Panc1 (cell line): ENCODE data around the gene OTOA. TPM values are rescaled to one million over a fixed set of nuclear protein-coding genes. Genes with fewer than 3 reads are reported as not detected.

ENCODE experiments used
- ATAC-seq: fragments of 200-7000 bp; cut with Tn5 transposase; 2 replicates; pipeline ENCODE4 v1.9.1; 2020; ENCODE audit warnings: mild to moderate bottlenecking, moderate library complexity
- BruUV-seq: library from RNA; stranded (reverse); fragments of 400-500 nt; replicated peaks from 2 replicates; lab custom pipeline; 2021; lab: Mats Ljungman, UMichigan
- CTCF ChIA-PET: fragments of 300-600 bp; sonication (Branson Sonifier 250); formaldehyde crosslinking; loops from one replicate; lab custom pipeline; 2022; ENCODE audit warnings: antibody characterized with exemption; lab: Charles Lee
- POLR2A ChIA-PET: fragments of 300-600 bp; sonication (Branson Sonifier 250); formaldehyde crosslinking; loops from one replicate; lab custom pipeline; 2022; ENCODE audit warnings: antibody characterized with exemption; lab: Charles Lee
- DNase-seq: peaks from one replicate; pipeline ENCODE4 v3.0.0-alpha.2; 2010; ENCODE audit warnings: low read depth, low spot score
- H3K27ac ChIP-seq: 2 replicates; pipeline ENCODE4 v1.5.1; 2011; ENCODE audit warnings: mild to moderate bottlenecking, low read length, inconsistent platforms
- H3K27me3 ChIP-seq: fragments of 200-500 bp; sonication (Bioruptor generic); 2 replicates; pipeline ENCODE4 v1.6.0; 2014; ENCODE audit warnings: low read length, inconsistent platforms; ENCODE audit not compliant: control insufficient read depth, insufficient read depth
- H3K36me3 ChIP-seq: fragments of 200-500 bp; sonication (Bioruptor generic); 2 replicates; pipeline ENCODE4 v1.5.1; 2014; ENCODE audit warnings: inconsistent platforms, mild to moderate bottlenecking, low read length, moderate library complexity; ENCODE audit not compliant: control insufficient read depth, insufficient read depth
- H3K4me1 ChIP-seq: 2 replicates; pipeline ENCODE4 v1.5.1; 2011; ENCODE audit warnings: inconsistent platforms, mild to moderate bottlenecking, low read length, moderate library complexity; ENCODE audit not compliant: control insufficient read depth, insufficient read depth
- H3K4me3 ChIP-seq, 2 experiments: 2 replicates each; pipeline ENCODE4 v1.5.1; 2011 to 2012; ENCODE audit warnings: low read depth in 2 of 2, low read length in 2 of 2, mild to moderate bottlenecking in 2 of 2, inconsistent platforms in 1 of 2, moderate library complexity in 1 of 2
- H3K9me3 ChIP-seq: fragments of 200-500 bp; sonication (Bioruptor generic); 2 replicates; pipeline ENCODE4 v1.5.1; 2014; ENCODE audit warnings: low read depth, mild to moderate bottlenecking, inconsistent platforms, low read length, moderate library complexity; ENCODE audit not compliant: control insufficient read depth, insufficient read depth
- POLR2AphosphoS5 ChIP-seq: IDR thresholded peaks from 2 replicates; pipeline ENCODE4 v1.6.1; 2012; ENCODE audit warnings: mild to moderate bottlenecking, low read depth, low read length, moderate library complexity
- SIN3A ChIP-seq: IDR thresholded peaks from 2 replicates; pipeline ENCODE4 v1.6.1; 2012; ENCODE audit warnings: low read depth, mild to moderate bottlenecking, low read length, moderate library complexity, borderline replicate concordance; ENCODE audit not compliant: insufficient read depth
- TCF7L2 ChIP-seq: IDR thresholded peaks from 2 replicates; pipeline ENCODE4 v1.6.1; 2011; ENCODE audit warnings: mild to moderate bottlenecking, low read depth, low read length, inconsistent platforms
- in situ Hi-C: cut with HindIII; loops from 2 replicates; pipeline ENCODE4 v1.10.0; 2016; ENCODE audit warnings: low sequenced_read_pairs, low pct_unique_long_range_greater_than_20kb
- intact Hi-C: fragments of 100-400 bp; cut with micrococcal nuclease; formaldehyde crosslinking; loops from one replicate; pipeline ENCODE4 v1.10.0; 2022; ENCODE audit not compliant: unreplicated experiment
- total RNA-seq: library from RNA; stranded (reverse); gene quantifications from one replicate; pipeline ENCODE4 v1.2.1, GENCODE V29; 2021; ENCODE audit not compliant: unreplicated experiment
- TF ChIP-seq, protein P1 (sequence below), 2 experiments: IDR thresholded peaks; 2 replicates each; pipeline ENCODE4 v1.6.1; 2011 to 2012; ENCODE audit warnings: low read depth in 2 of 2, control low read depth in 1 of 2, low read length in 1 of 2, mild to moderate bottlenecking in 1 of 2, moderate library complexity in 1 of 2; ENCODE audit not compliant: insufficient read depth in 1 of 2
- TF ChIP-seq, protein P2 (sequence below): fragments of 450-650 bp; IDR thresholded peaks from 2 replicates; pipeline ENCODE4 v1.5.1; 2017; ENCODE audit warnings: mild to moderate bottlenecking

The OTOA gene
- total RNA-seq, 1 experiment from 2014 or later: not detected

DNA sequence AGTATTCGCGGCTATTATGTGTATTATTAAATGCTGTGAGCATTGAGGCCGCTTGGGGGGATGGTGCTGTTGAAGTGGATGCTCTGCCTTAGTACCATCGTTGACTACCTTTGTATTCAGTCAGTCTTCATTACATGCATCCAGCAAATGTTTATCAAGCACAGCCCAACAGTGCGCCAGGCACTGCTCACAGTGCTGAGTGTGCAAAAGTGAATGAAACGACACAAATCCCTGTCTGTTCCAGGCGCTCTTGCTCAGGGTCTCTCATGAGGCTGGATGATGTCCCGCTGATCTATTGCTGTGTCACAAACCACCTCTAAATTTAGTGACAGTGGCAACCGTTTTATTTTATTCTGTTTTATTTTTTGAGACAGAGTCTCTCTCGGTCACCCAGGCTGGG lies 53.8 kb downstream of the OTOA start:
- ChIA-PET POLR2A (no interaction called here), CTCF (no interaction called here)
- no peaks in the 10 kb centered on the region for H3K9me3 ChIP-seq
- no peaks in the 10 kb centered on the region for H3K36me3 ChIP-seq
- no peaks in the 10 kb centered on the region for H3K4me1 ChIP-seq
- H3K4me3 ChIP-seq: no peak overlapping the region
- in situ Hi-C loops (no loop called here), intact Hi-C loops (no loop called here)
- DNase-seq (no peak), ATAC-seq (no peak)
- H3K27me3 ChIP-seq: no peaks in the 10 kb centered on the region
- BruUV-seq: no TSS peak
- H3K27ac ChIP-seq: no peak overlapping the region
- TF ChIP-seq, protein P1, sequence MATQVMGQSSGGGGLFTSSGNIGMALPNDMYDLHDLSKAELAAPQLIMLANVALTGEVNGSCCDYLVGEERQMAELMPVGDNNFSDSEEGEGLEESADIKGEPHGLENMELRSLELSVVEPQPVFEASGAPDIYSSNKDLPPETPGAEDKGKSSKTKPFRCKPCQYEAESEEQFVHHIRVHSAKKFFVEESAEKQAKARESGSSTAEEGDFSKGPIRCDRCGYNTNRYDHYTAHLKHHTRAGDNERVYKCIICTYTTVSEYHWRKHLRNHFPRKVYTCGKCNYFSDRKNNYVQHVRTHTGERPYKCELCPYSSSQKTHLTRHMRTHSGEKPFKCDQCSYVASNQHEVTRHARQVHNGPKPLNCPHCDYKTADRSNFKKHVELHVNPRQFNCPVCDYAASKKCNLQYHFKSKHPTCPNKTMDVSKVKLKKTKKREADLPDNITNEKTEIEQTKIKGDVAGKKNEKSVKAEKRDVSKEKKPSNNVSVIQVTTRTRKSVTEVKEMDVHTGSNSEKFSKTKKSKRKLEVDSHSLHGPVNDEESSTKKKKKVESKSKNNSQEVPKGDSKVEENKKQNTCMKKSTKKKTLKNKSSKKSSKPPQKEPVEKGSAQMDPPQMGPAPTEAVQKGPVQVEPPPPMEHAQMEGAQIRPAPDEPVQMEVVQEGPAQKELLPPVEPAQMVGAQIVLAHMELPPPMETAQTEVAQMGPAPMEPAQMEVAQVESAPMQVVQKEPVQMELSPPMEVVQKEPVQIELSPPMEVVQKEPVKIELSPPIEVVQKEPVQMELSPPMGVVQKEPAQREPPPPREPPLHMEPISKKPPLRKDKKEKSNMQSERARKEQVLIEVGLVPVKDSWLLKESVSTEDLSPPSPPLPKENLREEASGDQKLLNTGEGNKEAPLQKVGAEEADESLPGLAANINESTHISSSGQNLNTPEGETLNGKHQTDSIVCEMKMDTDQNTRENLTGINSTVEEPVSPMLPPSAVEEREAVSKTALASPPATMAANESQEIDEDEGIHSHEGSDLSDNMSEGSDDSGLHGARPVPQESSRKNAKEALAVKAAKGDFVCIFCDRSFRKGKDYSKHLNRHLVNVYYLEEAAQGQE (IDR thresholded peaks at IDR 0.05; ENCODE audit: insufficient read depth in 1 of 2, low read depth in 2 of 2, low read length in 1 of 2): no peak
- TF ChIP-seq, protein P2, sequence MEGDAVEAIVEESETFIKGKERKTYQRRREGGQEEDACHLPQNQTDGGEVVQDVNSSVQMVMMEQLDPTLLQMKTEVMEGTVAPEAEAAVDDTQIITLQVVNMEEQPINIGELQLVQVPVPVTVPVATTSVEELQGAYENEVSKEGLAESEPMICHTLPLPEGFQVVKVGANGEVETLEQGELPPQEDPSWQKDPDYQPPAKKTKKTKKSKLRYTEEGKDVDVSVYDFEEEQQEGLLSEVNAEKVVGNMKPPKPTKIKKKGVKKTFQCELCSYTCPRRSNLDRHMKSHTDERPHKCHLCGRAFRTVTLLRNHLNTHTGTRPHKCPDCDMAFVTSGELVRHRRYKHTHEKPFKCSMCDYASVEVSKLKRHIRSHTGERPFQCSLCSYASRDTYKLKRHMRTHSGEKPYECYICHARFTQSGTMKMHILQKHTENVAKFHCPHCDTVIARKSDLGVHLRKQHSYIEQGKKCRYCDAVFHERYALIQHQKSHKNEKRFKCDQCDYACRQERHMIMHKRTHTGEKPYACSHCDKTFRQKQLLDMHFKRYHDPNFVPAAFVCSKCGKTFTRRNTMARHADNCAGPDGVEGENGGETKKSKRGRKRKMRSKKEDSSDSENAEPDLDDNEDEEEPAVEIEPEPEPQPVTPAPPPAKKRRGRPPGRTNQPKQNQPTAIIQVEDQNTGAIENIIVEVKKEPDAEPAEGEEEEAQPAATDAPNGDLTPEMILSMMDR: no peak
- TF ChIP-seq POLR2AphosphoS5 (no peak), TCF7L2 (no peak), SIN3A (no peak)

DNA sequence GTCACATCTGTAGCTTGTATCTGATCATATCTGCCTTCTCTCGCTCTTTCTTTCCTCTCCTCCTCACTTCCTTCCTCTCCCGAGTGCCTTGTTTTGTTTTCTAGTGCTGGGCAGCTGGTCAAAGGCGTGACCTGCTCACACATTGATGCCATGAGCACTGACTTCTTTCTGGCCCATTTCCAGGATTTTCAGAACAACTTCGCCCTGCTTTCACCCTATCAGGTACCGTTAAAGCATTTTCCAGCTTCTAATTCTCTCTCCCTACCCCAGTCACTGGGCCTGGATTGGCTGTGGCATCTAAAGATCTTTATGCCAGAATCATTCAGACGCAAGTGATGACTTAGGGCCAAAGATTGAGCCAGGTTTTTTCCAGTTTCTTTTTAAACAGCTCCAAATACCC lies 55.5 kb downstream of the OTOA start:
- H3K27me3 ChIP-seq: no peaks in the 10 kb centered on the region
- no peaks in the 10 kb centered on the region for H3K9me3 ChIP-seq
- in situ Hi-C loops (no loop called here), intact Hi-C loops (no loop called here)
- no peak overlapping the region for H3K27ac ChIP-seq
- no peak overlapping the region for H3K4me3 ChIP-seq
- H3K4me1 ChIP-seq: no peaks in the 10 kb centered on the region
- TF ChIP-seq, protein P2: no peak
- no peak for TF ChIP-seq TCF7L2
- TF ChIP-seq POLR2AphosphoS5: no peak
- no peak for TF ChIP-seq SIN3A
- TF ChIP-seq, protein P1 (IDR thresholded peaks at IDR 0.05; ENCODE audit: insufficient read depth in 1 of 2, low read depth in 2 of 2, low read length in 1 of 2): no peak
- DNase-seq (no peak), ATAC-seq (no peak)
- BruUV-seq: no TSS peak
- ChIA-PET CTCF (no interaction called here), POLR2A (no interaction called here)
- H3K36me3 ChIP-seq: no peaks in the 10 kb centered on the region
